Measurements from ENCODE around the gene IFNL2. TPM values are rescaled to one million over a fixed set of nuclear protein-coding genes. Genes with fewer than 3 reads are reported as not detected.
"Not testable (repeated sequence)": the region's sequence is repeated elsewhere in the genome, so short reads cannot be mapped to it uniquely, and the experiment has no call there.

Gene IFNL2
- total RNA-seq, 4 donors from 2014 or later = not detected

GRCh38 chr19:39236527-39236926 lies 31.7 kb upstream of the IFNL2 start:
- H3K9me3 ChIP-seq = no peaks in the 10 kb centered on the region
- H3K27me3 ChIP-seq = peaks cover 0 to 38% of the 10 kb centered on the region in 2 donors
- DNase-seq (ENCODE audit: low spot score in 2 of 2) = no peak
- H3K4me3 ChIP-seq = no peak overlapping the region
- H3K27ac ChIP-seq = no peak overlapping the region
- no peak for TF ChIP-seq CTCF (IDR thresholded peaks at IDR 0.05)
- no peak for TF ChIP-seq EP300 (IDR thresholded peaks at IDR 0.05)
- TF ChIP-seq POLR2A (IDR thresholded peaks at IDR 0.05) = no peak
- whole genome bisulfite sequencing, 2 donors = 55 to 72% methylated on average over 12 of the region's 12 CpGs
- peaks cover 0 to 3% (median 0%) of the 10 kb centered on the region in 4 donors for H3K4me1 ChIP-seq
- no peaks in the 10 kb centered on the region for H3K36me3 ChIP-seq

GRCh38 chr19:39237200-39238184 lies 30.7 kb upstream of the IFNL2 start:
- peaks cover 0 to 40% of the 10 kb centered on the region in 2 donors for H3K27me3 ChIP-seq
- WGBS, 2 donors = 38 to 40% methylated on average over 22 of the region's 22 CpGs

GRCh38 chr19:39238209-39238608 lies 30.0 kb upstream of the IFNL2 start:
- Histone ChIP-seq H3K36me3 (no peaks in the 10 kb centered on the region), H3K4me1 (peaks cover 0 to 3% (median 0%) of the 10 kb centered on the region in 4 donors), H3K4me3 (no peak overlapping the region), H3K9me3 (no peaks in the 10 kb centered on the region), H3K27ac (no peak overlapping the region), H3K27me3 (peaks cover 0 to 42% of the 10 kb centered on the region in 2 donors)
- DNase-seq (ENCODE audit: low spot score in 2 of 2) = no peak
- TF ChIP-seq CTCF (IDR thresholded peaks at IDR 0.05) (no peak), EP300 (IDR thresholded peaks at IDR 0.05) (no peak), POLR2A (IDR thresholded peaks at IDR 0.05) (no peak)
- WGBS, 2 donors = 75 to 76% methylated on average over 6 of the region's 6 CpGs

More at GRCh38 chr19:39237200-39238184, 30.7 kb upstream of the IFNL2 start:
- DNase-seq (ENCODE audit: low spot score in 2 of 2) = no peak
- no peak overlapping the region for H3K4me3 ChIP-seq
- no peaks in the 10 kb centered on the region for H3K9me3 ChIP-seq
- TF ChIP-seq CTCF (IDR thresholded peaks at IDR 0.05) = no peak
- no peak for TF ChIP-seq EP300 (IDR thresholded peaks at IDR 0.05)
- no peak overlapping the region for H3K27ac ChIP-seq
- no peaks in the 10 kb centered on the region for H3K36me3 ChIP-seq
- peaks cover 0 to 3% (median 0%) of the 10 kb centered on the region in 4 donors for H3K4me1 ChIP-seq

GRCh38 chr19:39238944-39239343 lies 29.3 kb upstream of the IFNL2 start:
- H3K36me3 ChIP-seq = no peaks in the 10 kb centered on the region
- WGBS, 2 donors = 83% methylated on average over 6 of the region's 6 CpGs
- H3K4me3 ChIP-seq = no peak overlapping the region
- H3K9me3 ChIP-seq = no peaks in the 10 kb centered on the region
- TF ChIP-seq CTCF (IDR thresholded peaks at IDR 0.05) (no peak), POLR2A (IDR thresholded peaks at IDR 0.05) (no peak), EP300 (IDR thresholded peaks at IDR 0.05) (no peak)
- peaks cover 0 to 42% of the 10 kb centered on the region in 2 donors for H3K27me3 ChIP-seq
- no peak for DNase-seq (ENCODE audit: low spot score in 2 of 2)
- no peak overlapping the region for H3K27ac ChIP-seq
- H3K4me1 ChIP-seq = peaks cover 0 to 3% (median 0%) of the 10 kb centered on the region in 4 donors

- H3K9me3 ChIP-seq = no peaks in the 10 kb centered on the region
- no peak for DNase-seq (ENCODE audit: low spot score in 2 of 2)
- TF ChIP-seq POLR2A (IDR thresholded peaks at IDR 0.05) = no peak
- no peak for TF ChIP-seq CTCF (IDR thresholded peaks at IDR 0.05)
- no peak for TF ChIP-seq EP300 (IDR thresholded peaks at IDR 0.05)
- H3K4me1 ChIP-seq = peaks cover 0 to 3% (median 0%) of the 10 kb centered on the region in 4 donors
- no peaks in the 10 kb centered on the region for H3K36me3 ChIP-seq
- WGBS, 2 donors = 84 to 91% methylated on average over 7 of the region's 7 CpGs
- no peak overlapping the region for H3K4me3 ChIP-seq
- no peak overlapping the region for H3K27ac ChIP-seq
- H3K27me3 ChIP-seq = peaks cover 0 to 45% of the 10 kb centered on the region in 2 donors
Observed at GRCh38 chr19:39240421-39240820, 27.8 kb upstream of the IFNL2 start.

GRCh38 chr19:39243741-39244140 lies 24.5 kb upstream of the IFNL2 start:
- Histone ChIP-seq H3K27me3 (peaks cover 0 to 59% of the 10 kb centered on the region in 2 donors), H3K4me1 (peaks cover 0 to 14% (median 4%) of the 10 kb centered on the region in 4 donors)
- not testable (repeated sequence) for H3K9me3 ChIP-seq; H3K27ac ChIP-seq; H3K4me3 ChIP-seq; H3K36me3 ChIP-seq; DNase-seq (ENCODE audit: low spot score in 2 of 2)
- WGBS, 2 donors = 77 to 84% methylated on average over 8 to 10 of the region's 13 CpGs

- H3K9me3 ChIP-seq; H3K27ac ChIP-seq; H3K4me3 ChIP-seq; H3K36me3 ChIP-seq; DNase-seq (ENCODE audit: low spot score in 2 of 2): not testable (repeated sequence)
- Histone ChIP-seq H3K27me3 (peaks cover 0 to 59% of the 10 kb centered on the region in 2 donors), H3K4me1 (peaks cover 0 to 14% (median 4%) of the 10 kb centered on the region in 4 donors)
- 81 to 86% methylated on average over 6 to 8 of the region's 12 CpGs for whole genome bisulfite sequencing, 2 donors
Observed at GRCh38 chr19:39244410-39245100, 23.6 kb upstream of the IFNL2 start, which contains the start of gene IFNL3. Gene IFNL3 (minus strand): TSS chr19:39245006. CDS start chr19:39244967, 39 bp downstream.

Measured in tibial nerve (tissue), 4 donors.